Subcutaneous abdominal adipose tissue (tissue), 5 donors: ENCODE data around the gene OR4K2.
"Not testable (repeated sequence)": the region's sequence is repeated elsewhere in the genome, so short reads cannot be mapped to it uniquely, and the experiment has no call there.

Source experiments
- H3K27ac ChIP-seq: one replicate; pipeline ENCODE4 v1.7.0; 2013; ENCODE audit warnings: low read depth, mild to moderate bottlenecking, inconsistent platforms, low read length, moderate library complexity
- H3K27me3 ChIP-seq, 5 donors: one replicate each; pipeline ENCODE4 v1.7.0; 2013; ENCODE audit warnings: low read length in 5 of 5, inconsistent platforms in 1 of 5; ENCODE audit not compliant: control insufficient read depth in 5 of 5, insufficient read depth in 4 of 5
- H3K36me3 ChIP-seq, 5 donors: one replicate each; pipeline ENCODE4 v1.7.0; 2013; ENCODE audit warnings: low read length in 5 of 5; ENCODE audit not compliant: control insufficient read depth in 5 of 5, insufficient read depth in 5 of 5
- H3K4me1 ChIP-seq, 5 donors: one replicate each; pipeline ENCODE4 v1.7.0; 2013; ENCODE audit warnings: low read length in 5 of 5, mild to moderate bottlenecking in 3 of 5, moderate library complexity in 1 of 5; ENCODE audit not compliant: control insufficient read depth in 5 of 5, insufficient read depth in 5 of 5
- H3K4me3 ChIP-seq, 5 donors: one replicate each; pipeline ENCODE4 v1.7.0; 2013; ENCODE audit warnings: low read length in 5 of 5, low read depth in 1 of 5
- H3K9ac ChIP-seq, 5 donors: one replicate each; pipeline ENCODE4 v1.7.0; 2013; ENCODE audit warnings: low read length in 5 of 5, mild to moderate bottlenecking in 4 of 5, moderate library complexity in 3 of 5
- H3K9me3 ChIP-seq, 5 donors: one replicate each; pipeline ENCODE4 v1.7.0; 2013; ENCODE audit warnings: low read length in 5 of 5; ENCODE audit not compliant: control insufficient read depth in 5 of 5
- donor health status: healthy.
- donor health status: healthy.
- donor health status: healthy.
- donor health status: healthy.
- donor health status: healthy.

Gene OR4K2

GRCh38 chr14:19874842-19875241, at the start of gene OR4K2:
Gene OR4K2 (plus strand): TSS chr14:19875142. CDS start chr14:19876268, 1,126 bp downstream.
- no peak within 1 kb of the TSS for H3K9ac ChIP-seq

GRCh38 chr14:19827626-19828244, 47.2 kb upstream of the OR4K2 start:
- not testable (repeated sequence) for H3K9me3 ChIP-seq, H3K27me3 ChIP-seq, H3K4me3 ChIP-seq, H3K4me1 ChIP-seq, H3K36me3 ChIP-seq, H3K9ac ChIP-seq, H3K27ac ChIP-seq

More at GRCh38 chr14:19874842-19875241, at the start of gene OR4K2:
- no peaks in the 10 kb centered on the region for H3K27me3 ChIP-seq
- H3K4me3 ChIP-seq = no peak within 1 kb of the TSS
- H3K27ac ChIP-seq = no peak within 1 kb of the TSS
- H3K36me3 ChIP-seq = no peaks in the 10 kb centered on the region
- H3K9me3 ChIP-seq = no peaks in the 10 kb centered on the region
- H3K4me1 ChIP-seq = no peaks in the 10 kb centered on the region

- H3K9me3 ChIP-seq = no peaks in the 10 kb centered on the region
- no peak overlapping the region for H3K27ac ChIP-seq
- H3K27me3 ChIP-seq = no peaks in the 10 kb centered on the region
- no peak overlapping the region for H3K9ac ChIP-seq
- no peaks in the 10 kb centered on the region for H3K4me1 ChIP-seq
- H3K4me3 ChIP-seq = no peak overlapping the region
- no peaks in the 10 kb centered on the region for H3K36me3 ChIP-seq
Measured at GRCh38 chr14:19828314-19828713, 46.6 kb upstream of the OR4K2 start.

- H3K9ac ChIP-seq, H3K9me3 ChIP-seq, H3K27ac ChIP-seq, H3K4me1 ChIP-seq, H3K36me3 ChIP-seq, H3K27me3 ChIP-seq, H3K4me3 ChIP-seq: not testable (repeated sequence)
Measured at GRCh38 chr14:19834203-19834848, 40.6 kb upstream of the OR4K2 start.

GRCh38 chr14:19838433-19838832, 36.5 kb upstream of the OR4K2 start:
- Histone ChIP-seq H3K9ac (no peak overlapping the region), H3K9me3 (peaks cover 0 to 9% (median 7%) of the 10 kb centered on the region in 5 donors), H3K4me1 (no peaks in the 10 kb centered on the region), H3K27ac (no peak overlapping the region), H3K27me3 (peaks cover 0 to 5% (median 0%) of the 10 kb centered on the region in 5 donors), H3K4me3 (no peak overlapping the region), H3K36me3 (no peaks in the 10 kb centered on the region)

- no peaks in the 10 kb centered on the region for H3K4me1 ChIP-seq
- H3K9ac ChIP-seq = no peak overlapping the region
- H3K36me3 ChIP-seq = no peaks in the 10 kb centered on the region
- H3K9me3 ChIP-seq = no peaks in the 10 kb centered on the region
- no peaks in the 10 kb centered on the region for H3K27me3 ChIP-seq
- no peak overlapping the region for H3K4me3 ChIP-seq
- no peak overlapping the region for H3K27ac ChIP-seq
Measured at GRCh38 chr14:19851365-19851764, 23.6 kb upstream of the OR4K2 start.

GRCh38 chr14:19866061-19866669, 8.8 kb upstream of the OR4K2 start:
- H3K27ac ChIP-seq, H3K36me3 ChIP-seq, H3K27me3 ChIP-seq, H3K4me1 ChIP-seq, H3K9me3 ChIP-seq, H3K4me3 ChIP-seq, H3K9ac ChIP-seq: not testable (repeated sequence)

GRCh38 chr14:19873178-19873577, 1.8 kb upstream of the OR4K2 start:
- no peaks in the 10 kb centered on the region for H3K36me3 ChIP-seq
- H3K4me1 ChIP-seq = no peaks in the 10 kb centered on the region
- H3K27ac ChIP-seq = no peak overlapping the region
- no peak overlapping the region for H3K9ac ChIP-seq
- peak overlapping the region in 3 of 5 donors; percentile 10 to 45 (median 23) for H3K4me3 ChIP-seq
- no peaks in the 10 kb centered on the region for H3K9me3 ChIP-seq
- no peaks in the 10 kb centered on the region for H3K27me3 ChIP-seq

- Histone ChIP-seq H3K27me3 (no peaks in the 10 kb centered on the region), H3K9ac (no peak overlapping the region), H3K36me3 (no peaks in the 10 kb centered on the region), H3K9me3 (no peaks in the 10 kb centered on the region), H3K4me1 (no peaks in the 10 kb centered on the region), H3K27ac (no peak overlapping the region), H3K4me3 (no peak overlapping the region)
Measured at GRCh38 chr14:19878029-19878642, 3.2 kb downstream of the OR4K2 start.

GRCh38 chr14:19895282-19895681, 20.3 kb downstream of the OR4K2 start:
- H3K4me1 ChIP-seq = peaks cover 0 to under 1% (median 0%) of the 10 kb centered on the region in 5 donors
- no peaks in the 10 kb centered on the region for H3K27me3 ChIP-seq
- no peak overlapping the region for H3K27ac ChIP-seq
- H3K9me3 ChIP-seq = peaks cover 11 to 57% (median 50%) of the 10 kb centered on the region in 5 donors
- no peak overlapping the region for H3K9ac ChIP-seq
- peak overlapping the region in 2 of 5 donors; percentile 11 to 48 for H3K4me3 ChIP-seq
- H3K36me3 ChIP-seq = no peaks in the 10 kb centered on the region
